GM13977 (cell line): ENCODE results near the gene ZNF414.

Experiments used
- DNase-seq: peaks from one replicate; pipeline ENCODE4 v3.0.0; 2012; ENCODE audit warnings: low spot score
- CTCF ChIP-seq: IDR thresholded peaks from 2 replicates; pipeline ENCODE4 v1.5.1; 2012; ENCODE audit warnings: mild to moderate bottlenecking, control low read depth; ENCODE audit not compliant: insufficient read depth; ENCODE audit errors: extremely low read depth, missing control alignments
- in situ Hi-C: fragments of 300-500 bp; cut with MboI; formaldehyde crosslinking; loops from one replicate; pipeline ENCODE4 v1.12.0; 2022; ENCODE audit warnings: low sequenced_read_pairs, low pct_unique_long_range_greater_than_20kb, mixed read lengths, inconsistent platforms; ENCODE audit not compliant: unreplicated experiment

The ZNF414 gene

GRCh38 chr19:8512115-8512967, 1.6 kb downstream of the ZNF414 start:
- in situ Hi-C loops: no loop called here
- DNase-seq: no peak
- no peak for TF ChIP-seq CTCF

DNA sequence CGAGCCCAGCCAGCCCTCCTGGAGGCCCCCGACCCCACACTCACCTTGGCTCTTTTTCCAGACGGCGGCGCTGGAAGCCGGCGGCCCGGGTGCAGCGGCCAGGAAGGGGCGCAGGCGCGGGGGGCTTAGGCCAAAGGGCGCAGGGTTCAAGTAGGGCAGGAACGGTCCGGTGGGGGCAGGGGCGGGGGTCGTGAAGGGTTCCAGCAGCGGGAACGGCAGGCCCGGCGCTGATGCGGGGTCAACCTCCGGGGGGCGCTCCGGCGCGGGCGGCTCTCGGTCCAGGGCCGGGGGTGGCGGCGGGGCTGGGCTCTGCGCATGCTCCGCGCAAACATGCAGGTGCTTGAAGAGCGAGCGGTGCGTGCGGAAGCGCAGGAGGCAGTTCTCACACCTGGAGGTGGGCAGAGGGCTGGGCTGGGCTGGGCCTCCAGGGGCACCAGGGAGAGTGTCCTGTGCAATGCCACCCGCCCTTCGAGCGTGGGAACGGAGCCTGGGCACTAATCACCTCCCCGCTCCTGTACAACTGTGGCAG, 2.3 kb downstream of the ZNF414 start:
- no peak for TF ChIP-seq CTCF
- DNase-seq: no peak
- in situ Hi-C loops: no loop called here

- in situ Hi-C loops: no loop called here
Observed at GRCh38 chr19:8510589-8511115, 3.3 kb downstream of the ZNF414 start.

DNA sequence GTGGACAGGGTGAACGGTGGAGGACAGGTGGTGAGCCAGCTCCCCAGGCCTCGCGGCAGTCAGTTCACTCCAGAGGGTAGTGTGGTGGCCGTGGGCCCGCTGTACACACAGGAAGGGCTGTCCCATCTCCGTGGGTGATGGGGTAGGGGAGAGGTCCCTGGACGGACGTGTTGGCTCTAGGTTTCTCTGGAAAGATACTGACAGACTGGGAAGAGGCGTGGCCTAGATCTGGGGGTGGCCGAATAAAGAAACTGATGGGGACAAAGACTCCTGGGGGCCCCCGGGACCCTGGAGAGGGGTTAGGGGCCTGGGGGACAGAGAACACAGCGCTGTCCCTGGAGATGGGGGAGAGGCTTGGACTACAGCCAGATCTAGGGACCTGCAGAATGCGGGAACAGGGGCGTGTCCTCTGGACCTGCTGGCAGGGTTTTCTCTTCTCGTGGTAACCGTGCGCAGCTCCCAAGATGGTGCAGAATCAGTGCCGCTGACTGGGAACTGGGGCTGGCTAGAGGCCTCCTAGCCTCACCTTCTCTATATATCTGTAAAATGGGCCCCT, 7.5 kb downstream of the ZNF414 start:
- DNase-seq: no peak
- in situ Hi-C loops: no loop called here
- TF ChIP-seq CTCF: no peak

More at GRCh38 chr19:8510589-8511115, 3.3 kb downstream of the ZNF414 start:
- no peak for TF ChIP-seq CTCF
- no peak for DNase-seq

DNA sequence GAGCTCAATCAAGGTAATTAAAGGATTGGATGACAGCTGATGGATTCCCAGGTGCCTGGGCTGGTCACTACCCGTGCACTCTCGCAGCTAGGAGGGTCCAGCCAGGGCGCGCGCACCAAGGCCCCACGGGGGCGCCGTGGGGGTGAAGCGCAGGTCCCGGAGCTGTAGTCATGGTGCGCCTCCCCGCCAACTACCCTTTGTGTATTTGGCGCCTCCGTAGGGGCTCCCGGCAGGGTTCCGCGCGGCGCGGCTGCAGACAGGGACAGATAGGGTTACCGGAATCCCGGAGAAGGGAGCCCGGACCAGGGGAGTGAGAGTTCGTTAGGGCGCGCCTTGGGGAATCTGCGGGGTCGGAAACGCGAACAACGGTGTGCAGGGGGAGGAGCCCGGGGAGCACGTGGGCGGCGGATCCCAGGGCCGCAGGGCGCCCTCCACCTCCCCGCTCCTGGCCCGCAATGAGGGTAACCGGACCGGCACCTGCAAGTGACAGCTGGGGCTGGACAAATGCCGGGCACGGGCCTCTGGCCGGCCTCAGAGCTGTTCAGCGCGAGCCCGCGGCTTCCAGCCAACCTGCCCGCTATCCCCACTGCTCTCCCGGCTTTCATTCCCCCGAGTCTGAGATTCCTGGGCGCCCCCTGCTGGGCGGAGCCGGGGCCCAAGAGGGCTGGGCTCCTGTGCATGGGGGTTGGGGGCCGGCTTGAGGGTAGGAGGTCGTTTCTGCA, 8.1 kb downstream of the ZNF414 start:
- in situ Hi-C loops: no loop called here
- TF ChIP-seq CTCF: peak; percentile 92
- DNase-seq: peak; percentile 87

DNA sequence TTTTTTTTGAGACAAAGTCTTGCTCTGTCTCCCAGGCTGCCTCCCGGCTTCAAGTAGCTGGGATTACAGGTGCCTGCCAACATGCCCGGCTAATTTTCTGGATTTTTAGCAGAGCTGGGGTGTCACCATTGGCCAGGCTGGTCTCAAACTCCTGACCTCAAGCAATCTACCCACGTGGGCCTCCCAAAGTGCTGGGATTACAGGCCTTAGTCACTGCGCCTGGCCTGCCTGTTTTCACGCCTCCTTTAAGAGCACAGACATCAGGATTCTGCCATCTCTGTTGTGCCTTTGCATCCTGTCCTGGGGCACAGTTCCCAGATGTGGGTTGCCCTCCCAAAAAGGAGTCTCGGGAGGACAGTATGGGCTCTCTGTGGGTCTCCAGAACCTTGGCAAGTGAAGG, 9.0 kb downstream of the ZNF414 start:
- in situ Hi-C loops: no loop called here
- no peak for TF ChIP-seq CTCF
- no peak for DNase-seq
